GM12878 (cell line): ENCODE data around the gene AADAT. TPM values are rescaled to one million over a fixed set of nuclear protein-coding genes. Genes with fewer than 3 reads are reported as not detected.

ENCODE experiments used
- ATAC-seq: fragments of 200-7000 bp; cut with Tn5 transposase; 3 replicates; pipeline ENCODE4 v1.9.1; 2020; ENCODE audit warnings: mild to moderate bottlenecking, moderate library complexity
- BruUV-seq: library from RNA; stranded (reverse); fragments of 400-500 nt; replicated peaks from 2 replicates; lab custom pipeline; 2021; lab: Mats Ljungman, UMichigan
- CTCF ChIA-PET: fragments of 300-600 bp; sonication (Branson Sonifier 250); formaldehyde crosslinking; extraction: SDS; loops from one replicate; lab custom pipeline; 2021; ENCODE audit warnings: inconsistent platforms; lab: Yijun Ruan, JAX
- POLR2A ChIA-PET: fragments of 350-600 bp; formaldehyde crosslinking; extraction: SDS; loops from one replicate; lab custom pipeline; 2021; ENCODE audit warnings: inconsistent platforms; lab: Charles Lee
- RAD21 ChIA-PET: fragments of 300-600 bp; sonication (Branson Sonifier 250); formaldehyde crosslinking; loops from one replicate; lab custom pipeline; 2023; ENCODE audit warnings: antibody characterized with exemption; ENCODE audit not compliant: unreplicated experiment; lab: Charles Lee
- SMC1A ChIA-PET: fragments of 300-600 bp; sonication (Branson Sonifier 250); formaldehyde crosslinking; loops from one replicate; lab custom pipeline; 2023; ENCODE audit not compliant: unreplicated experiment, uncharacterized antibody; lab: Charles Lee
- DNase-seq: peaks from one replicate; pipeline ENCODE4 v3.0.0-alpha.2; 2011; ENCODE audit warnings: low read depth, low spot score
- FAIRE-seq: peaks from 3 replicates; lab custom pipeline; 2011; peaks lifted over from hg19 to GRCh38; lab: Jason Lieb, UNC
- H2AFZ ChIP-seq: 2 replicates; pipeline ENCODE4 v1.6.0; 2011; ENCODE audit warnings: low read depth, low read length, control low read depth; ENCODE audit not compliant: control insufficient read depth
- H3K27ac ChIP-seq: 2 replicates; pipeline ENCODE4 v1.5.1; 2011; ENCODE audit warnings: control low read depth; ENCODE audit not compliant: control insufficient read depth, insufficient read depth
- H3K27me3 ChIP-seq, 2 experiments: replicated peaks in 1 of 2; 2 replicates each; pipeline versions ENCODE4 v1.6.0 to v1.6.1; 2011; ENCODE audit warnings: low read length in 1 of 2; ENCODE audit not compliant: control insufficient read depth in 2 of 2, insufficient read depth in 2 of 2
- H3K36me3 ChIP-seq, 2 experiments: 2 replicates each; pipeline ENCODE4 v1.5.1; 2011; ENCODE audit warnings: low read length in 1 of 2; ENCODE audit not compliant: control insufficient read depth in 2 of 2, insufficient read depth in 2 of 2
- H3K4me1 ChIP-seq: 2 replicates; pipeline ENCODE4 v1.6.1; 2011; ENCODE audit warnings: mild to moderate bottlenecking, low read length, moderate library complexity, mixed read lengths; ENCODE audit not compliant: control insufficient read depth, insufficient read depth
- H3K4me2 ChIP-seq: 2 replicates; pipeline ENCODE4 v1.6.0; 2011; ENCODE audit warnings: control low read depth; ENCODE audit not compliant: control insufficient read depth, insufficient read depth
- H3K4me3 ChIP-seq: fragments of 200-600 bp; sonication (generic); 2 replicates; pipeline ENCODE4 v1.5.1; 2016
- H3K79me2 ChIP-seq: 2 replicates; pipeline ENCODE4 v1.6.0; 2011; ENCODE audit warnings: low read length; ENCODE audit not compliant: control insufficient read depth, insufficient read depth
- H3K9ac ChIP-seq: 2 replicates; pipeline ENCODE4 v1.8.0; 2011; ENCODE audit warnings: low read length, control low read depth, mixed read lengths; ENCODE audit not compliant: control insufficient read depth, insufficient read depth
- H3K9me3 ChIP-seq: replicated peaks from 3 replicates; pipeline ENCODE4 v1.5.1; 2011; ENCODE audit warnings: mild to moderate bottlenecking, low read length; ENCODE audit not compliant: control insufficient read depth, insufficient read depth
- H4K20me1 ChIP-seq: 2 replicates; pipeline ENCODE4 v1.6.0; 2011; ENCODE audit not compliant: control insufficient read depth, insufficient read depth
- BMI1 ChIP-seq: fragments of 450-650 bp; IDR thresholded peaks from 2 replicates; pipeline ENCODE4 v1.6.1; 2016; ENCODE audit warnings: mild to moderate bottlenecking, moderate library complexity, borderline replicate concordance
- MXI1 ChIP-seq: fragments of 150-350 bp; IDR thresholded peaks from 2 replicates; pipeline ENCODE4 v1.6.1; 2011; ENCODE audit warnings: low read depth, mild to moderate bottlenecking, inconsistent platforms, low read length, improper control_type of control experiment
- POU2F2 ChIP-seq: IDR thresholded peaks from 3 replicates; pipeline ENCODE4 v1.6.1; 2011; ENCODE audit warnings: low read depth, mild to moderate bottlenecking, low read length, borderline replicate concordance
- RAD51 ChIP-seq: fragments of 450-650 bp; IDR thresholded peaks from 2 replicates; pipeline ENCODE4 v1.6.1; 2016; ENCODE audit warnings: moderate library complexity, mild to moderate bottlenecking, inconsistent platforms
- SIN3A ChIP-seq: IDR thresholded peaks from 2 replicates; pipeline ENCODE4 v1.6.1; 2012; ENCODE audit warnings: low read depth, low read length, improper control_type of control experiment
- SMAD1 ChIP-seq: fragments of 450-650 bp; IDR thresholded peaks from 2 replicates; pipeline ENCODE4 v1.6.1; 2018; ENCODE audit warnings: mild to moderate bottlenecking, low read depth; ENCODE audit not compliant: partially characterized antibody
- ZBED1 ChIP-seq: IDR thresholded peaks from 2 replicates; pipeline ENCODE4 v1.6.1; 2016; ENCODE audit warnings: borderline replicate concordance
- ZNF217 ChIP-seq: fragments of 450-650 bp; IDR thresholded peaks from 2 replicates; pipeline ENCODE4 v1.6.1; 2017; ENCODE audit warnings: antibody characterized with exemption, mild to moderate bottlenecking
- WGBS: methylation state at CpG from one replicate; pipeline ENCODE4 v1.1.6; 2016; ENCODE audit warnings: low lambda C conversion rate; ENCODE audit not compliant: insufficient replicate concordance, insufficient coverage; ENCODE audit errors: missing lambda C conversion rate; 5-methylcytosine and 5-hydroxymethylcytosine counted together
- in situ Hi-C: fragments of 300-500 bp; cut with MboI; formaldehyde crosslinking; loops from 9 replicates; pipeline ENCODE4 v1.14.3; 2018; ENCODE audit warnings: mixed read lengths
- intact Hi-C: fragments of 100-400 bp; cut with micrococcal nuclease; formaldehyde crosslinking; loops from one replicate; pipeline ENCODE4 v1.14.2; 2022; ENCODE audit not compliant: unreplicated experiment
- polyA plus RNA-seq, 11 experiments: library from polyadenylated mRNA; depleted of rRNA in 4 of 11; unstranded in 6 of 11; stranded (reverse) in 5 of 11; fragments of >200 nt; fragmentation: Nextera tagmentation in 4 of 11; fragmentation: Illumina TruSeq in 1 of 11; extraction: Ambion mirVana in 4 of 11; extraction: Trizol in 1 of 11; gene quantifications; 1 replicate in 1 of 11; 2 replicates in 10 of 11; pipeline versions ENCODE4 v1.2.1 to v1.2.3, GENCODE V29; 2011 to 2016; ENCODE audit warnings: inconsistent platforms in 2 of 11, missing spikeins in 2 of 11, low read depth in 1 of 11
- total RNA-seq, 4 experiments: library from RNA; depleted of rRNA in 3 of 4; stranded (reverse); fragments of >200 nt in 3 of 4; fragmentation: Illumina TruSeq in 1 of 4; extraction: Trizol in 1 of 4; gene quantifications; 2 replicates each; pipeline versions ENCODE4 v1.2.1 to v1.2.3, GENCODE V29; 2013 to 2021
- TF ChIP-seq, protein P1 (sequence below): fragments of 450-650 bp; formaldehyde crosslinking; IDR thresholded peaks from 2 replicates; pipeline ENCODE4 v1.4.0; 2020; ENCODE audit warnings: mild to moderate bottlenecking, moderate library complexity

The AADAT gene
- total and polyA plus RNA-seq, 10 of the 15 experiments (the other 5 are each of a cell fraction or from before 2014, with no cell fraction given): not detected

DNA sequence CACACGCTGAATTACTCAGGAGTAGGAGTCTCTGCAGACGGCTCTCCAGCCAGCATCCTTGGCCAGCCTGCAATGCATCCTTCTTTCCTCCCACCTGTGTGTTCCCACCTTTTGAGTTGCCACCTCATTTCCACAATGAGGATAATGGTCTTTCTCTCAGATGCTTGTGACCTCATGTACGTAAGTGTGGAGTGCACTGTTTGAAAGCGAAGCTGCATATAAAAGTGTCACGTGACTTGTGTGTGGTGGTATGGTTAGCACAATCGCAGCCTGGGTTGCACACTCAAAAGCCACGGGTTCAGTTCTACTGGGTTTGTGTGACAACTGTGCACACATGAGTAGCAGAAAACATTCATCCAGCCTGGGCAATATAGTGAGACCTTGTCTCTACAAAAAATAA lies 51.5 kb downstream of the AADAT start:
- no TSS peak for BruUV-seq
- CTCF ChIA-PET: interaction anchor here (1.1 kb wide), 1 partner anchor 10 kb away, joined by 4 read pairs; no protein-coding TSS in a partner anchor
- WGBS: 62% methylated on average over 7 of the region's 7 CpGs

GRCh38 chr4:170037481-170037880 lies 52.3 kb downstream of the AADAT start:
- BruUV-seq: no TSS peak
- RAD21 ChIA-PET: no interaction called here
- intact Hi-C loops (no loop called here), in situ Hi-C loops (no loop called here)
- CTCF ChIA-PET: interaction anchor here (1.1 kb wide), 1 partner anchor 11 kb away, joined by 4 read pairs; no protein-coding TSS in a partner anchor
- H3K9me3 ChIP-seq: no peaks in the 10 kb centered on the region
- SMC1A ChIA-PET: interaction anchor here (0.8 to 1.1 kb wide), 2 partner anchors 24 to 424 kb away, joined by 3 to 4 read pairs; partner anchors contain the start of gene NEK1
- no peaks in the 10 kb centered on the region for H3K4me1 ChIP-seq
- H3K9ac ChIP-seq: no peak overlapping the region
- POLR2A ChIA-PET: no interaction called here
- TF ChIP-seq ZNF217: no peak
- no peak for TF ChIP-seq POU2F2
- TF ChIP-seq MXI1: no peak
- no peak for TF ChIP-seq SIN3A
- no peak for TF ChIP-seq SMAD1
- TF ChIP-seq, protein P1, sequence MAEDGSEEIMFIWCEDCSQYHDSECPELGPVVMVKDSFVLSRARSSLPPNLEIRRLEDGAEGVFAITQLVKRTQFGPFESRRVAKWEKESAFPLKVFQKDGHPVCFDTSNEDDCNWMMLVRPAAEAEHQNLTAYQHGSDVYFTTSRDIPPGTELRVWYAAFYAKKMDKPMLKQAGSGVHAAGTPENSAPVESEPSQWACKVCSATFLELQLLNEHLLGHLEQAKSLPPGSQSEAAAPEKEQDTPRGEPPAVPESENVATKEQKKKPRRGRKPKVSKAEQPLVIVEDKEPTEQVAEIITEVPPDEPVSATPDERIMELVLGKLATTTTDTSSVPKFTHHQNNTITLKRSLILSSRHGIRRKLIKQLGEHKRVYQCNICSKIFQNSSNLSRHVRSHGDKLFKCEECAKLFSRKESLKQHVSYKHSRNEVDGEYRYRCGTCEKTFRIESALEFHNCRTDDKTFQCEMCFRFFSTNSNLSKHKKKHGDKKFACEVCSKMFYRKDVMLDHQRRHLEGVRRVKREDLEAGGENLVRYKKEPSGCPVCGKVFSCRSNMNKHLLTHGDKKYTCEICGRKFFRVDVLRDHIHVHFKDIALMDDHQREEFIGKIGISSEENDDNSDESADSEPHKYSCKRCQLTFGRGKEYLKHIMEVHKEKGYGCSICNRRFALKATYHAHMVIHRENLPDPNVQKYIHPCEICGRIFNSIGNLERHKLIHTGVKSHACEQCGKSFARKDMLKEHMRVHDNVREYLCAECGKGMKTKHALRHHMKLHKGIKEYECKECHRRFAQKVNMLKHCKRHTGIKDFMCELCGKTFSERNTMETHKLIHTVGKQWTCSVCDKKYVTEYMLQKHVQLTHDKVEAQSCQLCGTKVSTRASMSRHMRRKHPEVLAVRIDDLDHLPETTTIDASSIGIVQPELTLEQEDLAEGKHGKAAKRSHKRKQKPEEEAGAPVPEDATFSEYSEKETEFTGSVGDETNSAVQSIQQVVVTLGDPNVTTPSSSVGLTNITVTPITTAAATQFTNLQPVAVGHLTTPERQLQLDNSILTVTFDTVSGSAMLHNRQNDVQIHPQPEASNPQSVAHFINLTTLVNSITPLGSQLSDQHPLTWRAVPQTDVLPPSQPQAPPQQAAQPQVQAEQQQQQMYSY (CRISPR knock-in tag): no peak
- TF ChIP-seq BMI1: no peak
- H3K27me3 ChIP-seq: no peaks in the 10 kb centered on the region
- ATAC-seq: no peak
- no peak overlapping the region for H3K27ac ChIP-seq
- H3K36me3 ChIP-seq: no peaks in the 10 kb centered on the region
- no peak for FAIRE-seq
- no peaks in the 10 kb centered on the region for H4K20me1 ChIP-seq
- H3K4me3 ChIP-seq: no peak overlapping the region
- DNase-seq: no peak
- no peaks in the 10 kb centered on the region for H3K79me2 ChIP-seq
- WGBS: 42% methylated on average over 1 of the region's 1 CpG
- H3K4me2 ChIP-seq: no peak overlapping the region
- no peak overlapping the region for H2AFZ ChIP-seq

More for the DNA sequence above, 51.5 kb downstream of the AADAT start:
- no peaks in the 10 kb centered on the region for H3K36me3 ChIP-seq
- no peak overlapping the region for H2AFZ ChIP-seq
- no peak for FAIRE-seq
- H3K27ac ChIP-seq: no peak overlapping the region
- no peaks in the 10 kb centered on the region for H3K27me3 ChIP-seq
- in situ Hi-C loops (no loop called here), intact Hi-C loops (no loop called here)
- no peaks in the 10 kb centered on the region for H4K20me1 ChIP-seq
- TF ChIP-seq ZBED1 (no peak), RAD51 (peak; percentile 40; the same call in 1 of the 2 replicates)
- ChIA-PET RAD21 (no interaction called here), SMC1A (interaction anchor here (0.8 to 1.1 kb wide), 2 partner anchors 23 to 425 kb away, joined by 3 to 4 read pairs; partner anchors contain the start of gene NEK1), POLR2A (no interaction called here)
- H3K79me2 ChIP-seq: no peaks in the 10 kb centered on the region
- H3K4me2 ChIP-seq: no peak overlapping the region
- no peak for DNase-seq
- H3K4me1 ChIP-seq: no peaks in the 10 kb centered on the region
- no peak for ATAC-seq
- no peaks in the 10 kb centered on the region for H3K9me3 ChIP-seq
- H3K4me3 ChIP-seq: no peak overlapping the region
- H3K9ac ChIP-seq: no peak overlapping the region
